Ovary (tissue), 9 donors: ENCODE measurements around the gene CHST9. TPM values are rescaled to one million over a fixed set of nuclear protein-coding genes. Genes with fewer than 3 reads are reported as not detected.
A peak's percentile ranks its signal among the peaks of the same experiment; 100 is the strongest.

Experiments used
- DNase-seq, 5 donors: peaks; one replicate each; pipeline ENCODE4 v3.0.0-alpha.2; 2019 to 2020
- H3K27ac ChIP-seq, 2 donors: fragments of 200-600 bp; one replicate each; pipeline versions ENCODE4 v1.5.1 to v1.8.0; 2019 to 2022
- H3K27me3 ChIP-seq: fragments of 200-600 bp; one replicate; pipeline ENCODE4 v1.8.0; 2022
- H3K36me3 ChIP-seq: fragments of 200-600 bp; sonication (generic); one replicate; pipeline ENCODE4 v1.5.1; 2019
- H3K4me1 ChIP-seq: one replicate; pipeline ENCODE4 v1.8.1; 2013; ENCODE audit warnings: mild to moderate bottlenecking, moderate library complexity; ENCODE audit not compliant: insufficient read depth
- H3K4me3 ChIP-seq: fragments of 200-600 bp; sonication (generic); one replicate; pipeline ENCODE4 v1.5.1; 2017
- H3K9me3 ChIP-seq, 2 donors: fragments of 200-600 bp in 1 of 2; sonication (generic) in 1 of 2; one replicate each; pipeline versions ENCODE4 v1.5.1 to v1.8.1; 2013 to 2019; ENCODE audit warnings: mild to moderate bottlenecking in 1 of 2, moderate library complexity in 1 of 2
- CTCF ChIP-seq, 3 donors: fragments of 450-650 bp in 2 of 3; fragments of 200-600 bp in 1 of 3; IDR thresholded peaks; one replicate each; pipeline versions ENCODE4 v1.5.1 to v1.8.0; 2016 to 2022; ENCODE audit warnings: antibody characterized with exemption in 3 of 3, mild to moderate bottlenecking in 1 of 3
- EP300 ChIP-seq: sonication (generic); formaldehyde crosslinking; IDR thresholded peaks from one replicate; pipeline ENCODE4 v1.6.1; 2017; ENCODE audit warnings: antibody characterized with exemption
- POLR2A ChIP-seq: fragments of 450-650 bp; IDR thresholded peaks from one replicate; pipeline ENCODE4 v1.6.1; 2017; ENCODE audit warnings: antibody characterized with exemption, mild to moderate bottlenecking, moderate library complexity
- WGBS, 3 donors: extraction: QIAGEN DNeasy Blood & Tissue Kit in 1 of 3; methylation state at CpG; one replicate each; pipeline versions ENCODE4 v1.1.5 to v1.1.7; 2013 to 2017; 5-methylcytosine and 5-hydroxymethylcytosine counted together
- intact Hi-C, 4 donors: fragments of 100-400 bp; cut with DNase I; formaldehyde crosslinking; loops; one replicate each; pipeline versions ENCODE4 v1.11.0 to v1.15.1; 2022 to 2023
- polyA plus RNA-seq, 2 donors: library from polyadenylated mRNA; stranded (reverse); fragments of 200-250 nt in 1 of 2; fragments of 350-450 nt in 1 of 2; fragmentation: Illumina TruSeq in 1 of 2; extraction: RNeasy Lipid Tissue Mini Kit (QIAGEN cat#74804) in 1 of 2; gene quantifications; one replicate each; pipeline ENCODE4 v1.2.3, GENCODE V29; 2013 to 2014
- total RNA-seq, 7 donors: library from RNA; depleted of rRNA in 2 of 7; stranded (reverse); fragments of >200 nt in 2 of 7; fragmentation: NEBNext Ultra II Directional in 3 of 7; extraction: Animal tissue kit (Norgen Biotek cat#: 25700) in 3 of 7; gene quantifications; one replicate each; pipeline versions ENCODE4 v1.1.0 to v1.2.4, GENCODE V29; 2016 to 2023
- donor health status: DM: no; HTN: no; CAD: no; lungs with moderate emphysema.
- donor health status: DM: no; HTN: no; CAD: no.
- donor health status: Bipolar disorder and iron deficiency.
- donor health status: DM: yes; HTN: yes; CAD: no.
- donor health status: DM: no; HTN: no; CAD: no.
- donor health status: DM: yes; HTN: yes; CAD: no.

The CHST9 gene
- total and polyA plus RNA-seq, 9 donors, result 0.02 to 3.6 (median 0.12) TPM; not detected in 1

GRCh38 chr18:26865557-26865956 lies 319.6 kb downstream of the CHST9 start, which contains the start of gene AQP4:
Gene AQP4 (minus strand): TSS chr18:26865707. CDS start chr18:26865689, 18 bp downstream.
- intact Hi-C loops, result loop anchor here in 1 of 4 donors (10.0 kb wide), 1 partner anchor 1721 kb away; no protein-coding TSS in a partner anchor
- H3K36me3 ChIP-seq, result no peaks in the 10 kb centered on the region
- H3K4me1 ChIP-seq, result peaks cover 14% of the 10 kb centered on the region
- no peak within 1 kb of the TSS for H3K4me3 ChIP-seq
- H3K27ac ChIP-seq, result peak within 1 kb of the TSS in 1 of 2 donors; percentile 20
- no peak for TF ChIP-seq EP300
- TF ChIP-seq CTCF (IDR thresholded peaks at IDR 0.05), result no peak
- 39 to 55% (median 49%) methylated on average over 5 of the region's 5 CpGs for WGBS, 3 donors
- H3K9me3 ChIP-seq, result no peaks in the 10 kb centered on the region
- H3K27me3 ChIP-seq, result no peaks in the 10 kb centered on the region
- peak in 2 of 5 donors; percentile 25 for DNase-seq

GRCh38 chr18:26864658-26865057 lies 320.4 kb downstream of the CHST9 start:
- intact Hi-C loops, result loop anchor here in 1 of 4 donors (10.0 kb wide), 1 partner anchor 1720 kb away; no protein-coding TSS in a partner anchor
- peak overlapping the region in 1 of 2 donors; percentile 20 for H3K27ac ChIP-seq
- 81 to 89% (median 87%) methylated on average over 7 of the region's 7 CpGs for WGBS, 3 donors
- H3K27me3 ChIP-seq, result no peaks in the 10 kb centered on the region
- H3K36me3 ChIP-seq, result no peaks in the 10 kb centered on the region
- peaks cover 12% of the 10 kb centered on the region for H3K4me1 ChIP-seq
- DNase-seq, result peak in 1 of 5 donors; percentile 17
- H3K4me3 ChIP-seq, result no peak overlapping the region
- TF ChIP-seq EP300 (no peak), POLR2A (no peak), CTCF (IDR thresholded peaks at IDR 0.05) (no peak)
- H3K9me3 ChIP-seq, result no peaks in the 10 kb centered on the region

GRCh38 chr18:26863921-26864497 lies 321.1 kb downstream of the CHST9 start:
- intact Hi-C loops, result loop anchor here in 1 of 4 donors (10.0 kb wide), 1 partner anchor 1719 kb away; no protein-coding TSS in a partner anchor
- Histone ChIP-seq H3K36me3 (no peaks in the 10 kb centered on the region), H3K27me3 (no peaks in the 10 kb centered on the region), H3K9me3 (no peaks in the 10 kb centered on the region), H3K4me1 (peaks cover 12% of the 10 kb centered on the region), H3K4me3 (no peak overlapping the region), H3K27ac (peak overlapping the region in 1 of 2 donors; percentile 20)
- TF ChIP-seq POLR2A (no peak), EP300 (no peak), CTCF (IDR thresholded peaks at IDR 0.05) (no peak)
- DNase-seq, result peak in 1 of 5 donors; percentile 20
- WGBS, 3 donors, result 56 to 62% (median 61%) methylated on average over 9 of the region's 9 CpGs

- Histone ChIP-seq H3K9me3 (no peaks in the 10 kb centered on the region), H3K4me1 (peaks cover 8% of the 10 kb centered on the region), H3K27me3 (no peaks in the 10 kb centered on the region), H3K36me3 (no peaks in the 10 kb centered on the region), H3K4me3 (peak overlapping the region; percentile 11), H3K27ac (peak overlapping the region in 1 of 2 donors; percentile 20)
- intact Hi-C loops, result loop anchor here in 1 of 4 donors (10.0 kb wide), 1 partner anchor 1718 kb away; no protein-coding TSS in a partner anchor
- 6 to 7% (median 7%) methylated on average over 39 to 40 of the region's 40 CpGs for WGBS, 3 donors
- TF ChIP-seq EP300, result no peak
- no peak for TF ChIP-seq POLR2A
- TF ChIP-seq CTCF (IDR thresholded peaks at IDR 0.05), result no peak
- DNase-seq, result peak; percentile 43 to 67 (median 56)
These were observed 321.8 kb downstream of the CHST9 start for GRCh38 chr18:26863122-26863879.
